ENCODE data around the gene PTPMT1. TPM values are rescaled to one million over a fixed set of nuclear protein-coding genes. Genes with fewer than 3 reads are reported as not detected.

Gene PTPMT1
- total and polyA plus RNA-seq, 2 experiments from 2014 or later, result 106 to 109 TPM

DNA sequence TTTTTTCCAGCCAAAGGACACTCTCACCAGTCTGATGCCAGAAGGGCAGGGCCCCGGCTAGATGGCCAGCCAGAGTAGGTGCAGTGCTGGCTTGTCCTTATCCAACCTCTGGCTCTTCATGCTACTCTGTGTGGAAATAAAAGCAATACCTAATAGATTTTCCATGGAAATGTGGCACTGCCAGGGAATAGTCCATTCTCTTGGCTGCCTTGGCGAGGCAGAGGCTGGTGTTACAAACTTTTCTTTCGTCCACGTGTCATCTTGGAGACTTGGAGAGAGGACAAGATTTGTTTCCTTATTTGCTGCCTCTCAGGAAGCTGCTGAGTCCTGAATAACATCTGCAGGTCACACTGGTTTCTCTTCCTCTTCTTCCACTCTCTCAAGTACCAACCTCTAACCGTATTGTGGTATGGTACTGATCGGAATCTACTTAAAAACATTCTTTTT lies 46.0 kb downstream of the PTPMT1 start (continued):
- TF ChIP-seq, protein P1, sequence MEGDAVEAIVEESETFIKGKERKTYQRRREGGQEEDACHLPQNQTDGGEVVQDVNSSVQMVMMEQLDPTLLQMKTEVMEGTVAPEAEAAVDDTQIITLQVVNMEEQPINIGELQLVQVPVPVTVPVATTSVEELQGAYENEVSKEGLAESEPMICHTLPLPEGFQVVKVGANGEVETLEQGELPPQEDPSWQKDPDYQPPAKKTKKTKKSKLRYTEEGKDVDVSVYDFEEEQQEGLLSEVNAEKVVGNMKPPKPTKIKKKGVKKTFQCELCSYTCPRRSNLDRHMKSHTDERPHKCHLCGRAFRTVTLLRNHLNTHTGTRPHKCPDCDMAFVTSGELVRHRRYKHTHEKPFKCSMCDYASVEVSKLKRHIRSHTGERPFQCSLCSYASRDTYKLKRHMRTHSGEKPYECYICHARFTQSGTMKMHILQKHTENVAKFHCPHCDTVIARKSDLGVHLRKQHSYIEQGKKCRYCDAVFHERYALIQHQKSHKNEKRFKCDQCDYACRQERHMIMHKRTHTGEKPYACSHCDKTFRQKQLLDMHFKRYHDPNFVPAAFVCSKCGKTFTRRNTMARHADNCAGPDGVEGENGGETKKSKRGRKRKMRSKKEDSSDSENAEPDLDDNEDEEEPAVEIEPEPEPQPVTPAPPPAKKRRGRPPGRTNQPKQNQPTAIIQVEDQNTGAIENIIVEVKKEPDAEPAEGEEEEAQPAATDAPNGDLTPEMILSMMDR (conservative IDR thresholded peaks at IDR 0.05; ENCODE audit: low read depth in 2 of 2), result no peak

- Histone ChIP-seq H3K4me3 (no peak overlapping the region), H3K4me2 (no peak overlapping the region), H3F3A (replicated peaks; ENCODE audit: low read depth) (peaks cover 7% of the 10 kb centered on the region; the same call in 1 of the 2 replicates), H3K79me2 (replicated peaks; ENCODE audit: insufficient read depth) (no peaks in the 10 kb centered on the region), H4K20me1 (replicated peaks; ENCODE audit: insufficient read depth) (peaks cover 7% of the 10 kb centered on the region), H3K36me3 (ENCODE audit: insufficient read depth) (peaks cover 4% of the 10 kb centered on the region), H3K9me2 (ENCODE audit: insufficient read depth) (no peaks in the 10 kb centered on the region), H3K27me3 (ENCODE audit: insufficient read depth) (no peaks in the 10 kb centered on the region), H3K4me1 (ENCODE audit: insufficient read depth) (no peaks in the 10 kb centered on the region), H2AFZ (no peak overlapping the region), H3K27ac (ENCODE audit: low read depth) (no peak overlapping the region)
- H3K4me3 Mint-ChIP-seq, result no peak overlapping the region
- H3K27me3 Mint-ChIP-seq (ENCODE audit: insufficient read depth, low read depth, poor library complexity), result peaks cover 4% of the 10 kb centered on the region
- H3K27ac Mint-ChIP-seq, result no peak overlapping the region
- H3K36me3 Mint-ChIP-seq (ENCODE audit: low read depth), result peaks cover 12% of the 10 kb centered on the region; the same call in 2 of the 3 replicates
- no peak for DNase-seq (ENCODE audit: low spot score)
- no peaks in the 10 kb centered on the region for H3K9me3 Mint-ChIP-seq
- ATAC-seq, result no peak
- no peaks in the 10 kb centered on the region for H3K4me1 Mint-ChIP-seq
- no peak for TF ChIP-seq ETS1 (IDR thresholded peaks at IDR 0.05)
- no peak for TF ChIP-seq EZH2 (IDR thresholded peaks at IDR 0.05; ENCODE audit: low read depth, unreplicated experiment)
- TF ChIP-seq, protein P2, sequence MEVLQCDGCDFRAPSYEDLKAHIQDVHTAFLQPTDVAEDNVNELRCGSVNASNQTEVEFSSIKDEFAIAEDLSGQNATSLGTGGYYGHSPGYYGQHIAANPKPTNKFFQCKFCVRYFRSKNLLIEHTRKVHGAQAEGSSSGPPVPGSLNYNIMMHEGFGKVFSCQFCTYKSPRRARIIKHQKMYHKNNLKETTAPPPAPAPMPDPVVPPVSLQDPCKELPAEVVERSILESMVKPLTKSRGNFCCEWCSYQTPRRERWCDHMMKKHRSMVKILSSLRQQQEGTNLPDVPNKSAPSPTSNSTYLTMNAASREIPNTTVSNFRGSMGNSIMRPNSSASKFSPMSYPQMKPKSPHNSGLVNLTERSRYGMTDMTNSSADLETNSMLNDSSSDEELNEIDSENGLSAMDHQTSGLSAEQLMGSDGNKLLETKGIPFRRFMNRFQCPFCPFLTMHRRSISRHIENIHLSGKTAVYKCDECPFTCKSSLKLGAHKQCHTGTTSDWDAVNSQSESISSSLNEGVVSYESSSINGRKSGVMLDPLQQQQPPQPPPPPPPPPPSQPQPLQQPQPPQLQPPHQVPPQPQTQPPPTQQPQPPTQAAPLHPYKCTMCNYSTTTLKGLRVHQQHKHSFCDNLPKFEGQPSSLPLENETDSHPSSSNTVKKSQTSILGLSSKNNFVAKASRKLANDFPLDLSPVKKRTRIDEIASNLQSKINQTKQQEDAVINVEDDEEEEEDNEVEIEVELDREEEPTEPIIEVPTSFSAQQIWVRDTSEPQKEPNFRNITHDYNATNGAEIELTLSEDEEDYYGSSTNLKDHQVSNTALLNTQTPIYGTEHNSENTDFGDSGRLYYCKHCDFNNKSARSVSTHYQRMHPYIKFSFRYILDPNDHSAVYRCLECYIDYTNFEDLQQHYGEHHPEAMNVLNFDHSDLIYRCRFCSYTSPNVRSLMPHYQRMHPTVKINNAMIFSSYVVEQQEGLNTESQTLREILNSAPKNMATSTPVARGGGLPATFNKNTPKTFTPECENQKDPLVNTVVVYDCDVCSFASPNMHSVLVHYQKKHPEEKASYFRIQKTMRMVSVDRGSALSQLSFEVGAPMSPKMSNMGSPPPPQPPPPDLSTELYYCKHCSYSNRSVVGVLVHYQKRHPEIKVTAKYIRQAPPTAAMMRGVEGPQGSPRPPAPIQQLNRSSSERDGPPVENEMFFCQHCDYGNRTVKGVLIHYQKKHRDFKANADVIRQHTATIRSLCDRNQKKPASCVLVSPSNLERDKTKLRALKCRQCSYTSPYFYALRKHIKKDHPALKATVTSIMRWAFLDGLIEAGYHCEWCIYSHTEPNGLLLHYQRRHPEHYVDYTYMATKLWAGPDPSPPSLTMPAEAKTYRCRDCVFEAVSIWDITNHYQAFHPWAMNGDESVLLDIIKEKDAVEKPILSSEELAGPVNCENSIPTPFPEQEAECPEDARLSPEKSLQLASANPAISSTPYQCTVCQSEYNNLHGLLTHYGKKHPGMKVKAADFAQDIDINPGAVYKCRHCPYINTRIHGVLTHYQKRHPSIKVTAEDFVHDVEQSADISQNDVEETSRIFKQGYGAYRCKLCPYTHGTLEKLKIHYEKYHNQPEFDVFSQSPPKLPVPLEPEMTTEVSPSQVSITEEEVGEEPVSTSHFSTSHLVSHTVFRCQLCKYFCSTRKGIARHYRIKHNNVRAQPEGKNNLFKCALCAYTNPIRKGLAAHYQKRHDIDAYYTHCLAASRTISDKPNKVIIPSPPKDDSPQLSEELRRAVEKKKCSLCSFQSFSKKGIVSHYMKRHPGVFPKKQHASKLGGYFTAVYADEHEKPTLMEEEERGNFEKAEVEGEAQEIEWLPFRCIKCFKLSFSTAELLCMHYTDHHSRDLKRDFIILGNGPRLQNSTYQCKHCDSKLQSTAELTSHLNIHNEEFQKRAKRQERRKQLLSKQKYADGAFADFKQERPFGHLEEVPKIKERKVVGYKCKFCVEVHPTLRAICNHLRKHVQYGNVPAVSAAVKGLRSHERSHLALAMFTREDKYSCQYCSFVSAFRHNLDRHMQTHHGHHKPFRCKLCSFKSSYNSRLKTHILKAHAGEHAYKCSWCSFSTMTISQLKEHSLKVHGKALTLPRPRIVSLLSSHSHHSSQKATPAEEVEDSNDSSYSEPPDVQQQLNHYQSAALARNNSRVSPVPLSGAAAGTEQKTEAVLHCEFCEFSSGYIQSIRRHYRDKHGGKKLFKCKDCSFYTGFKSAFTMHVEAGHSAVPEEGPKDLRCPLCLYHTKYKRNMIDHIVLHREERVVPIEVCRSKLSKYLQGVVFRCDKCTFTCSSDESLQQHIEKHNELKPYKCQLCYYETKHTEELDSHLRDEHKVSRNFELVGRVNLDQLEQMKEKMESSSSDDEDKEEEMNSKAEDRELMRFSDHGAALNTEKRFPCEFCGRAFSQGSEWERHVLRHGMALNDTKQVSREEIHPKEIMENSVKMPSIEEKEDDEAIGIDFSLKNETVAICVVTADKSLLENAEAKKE (CRISPR knock-in tag; IDR thresholded peaks at IDR 0.05), result no peak
- no peak for TF ChIP-seq ZNF114 (CRISPR knock-in tag; IDR thresholded peaks at IDR 0.05)
- TF ChIP-seq JUNB (IDR thresholded peaks at IDR 0.05; ENCODE audit: unreplicated experiment), result no peak
- no peak for TF ChIP-seq EZH2phosphoT487 (IDR thresholded peaks at IDR 0.05; ENCODE audit: unreplicated experiment)
- no peak for TF ChIP-seq ZNF331 (CRISPR knock-in tag; IDR thresholded peaks at IDR 0.05; ENCODE audit: low read depth)
- TF ChIP-seq POLR2AphosphoS5 (IDR thresholded peaks at IDR 0.05; ENCODE audit: low read depth), result no peak
- no peak for TF ChIP-seq REST (IDR thresholded peaks at IDR 0.05; ENCODE audit: unreplicated experiment)
- no peak for TF ChIP-seq STAT1 (IDR thresholded peaks at IDR 0.05; ENCODE audit: unreplicated experiment)
Measured at GRCh38 chr11:47615249-47615648, 49.9 kb downstream of the PTPMT1 start.

All from GM23338 (cell line).